AG04450 (cell line): ENCODE results near the gene TIMM9. TPM values are rescaled to one million over a fixed set of nuclear protein-coding genes. Genes with fewer than 3 reads are reported as not detected.

Source experiments
- CTCF ChIA-PET: fragments of 300-600, 350-600 bp; formaldehyde crosslinking; extraction: SDS; loops from one replicate; lab custom pipeline; 2022; ENCODE audit warnings: antibody characterized with exemption, inconsistent platforms; lab: Charles Lee
- POLR2A ChIA-PET: fragments of 350-600 bp; formaldehyde crosslinking; extraction: SDS; loops from one replicate; lab custom pipeline; 2021; ENCODE audit warnings: antibody characterized with exemption, inconsistent platforms; lab: Yijun Ruan, JAX
- DNase-seq: peaks from one replicate; pipeline ENCODE4 v3.0.0-alpha.2; 2011; ENCODE audit warnings: low read depth, low spot score
- H3K27ac ChIP-seq: one replicate; pipeline ENCODE4 v1.5.1; 2012; ENCODE audit warnings: low read depth, low read length, control low read depth
- H3K27me3 ChIP-seq: one replicate; pipeline ENCODE4 v1.6.0; 2012; ENCODE audit warnings: low read length; ENCODE audit not compliant: control insufficient read depth, insufficient read depth
- H3K4me3 ChIP-seq: 2 replicates; pipeline ENCODE4 v1.5.1; 2011; ENCODE audit warnings: mild to moderate bottlenecking, low read depth, low read length, control low read depth
- H3K9me3 ChIP-seq: 2 replicates; pipeline ENCODE4 v1.5.1; 2012; ENCODE audit warnings: low read length; ENCODE audit not compliant: control insufficient read depth, insufficient read depth
- CTCF ChIP-seq: IDR thresholded peaks from 2 replicates; pipeline ENCODE4 v1.5.1; 2011; ENCODE audit warnings: low read depth, low read length, control low read depth, inconsistent platforms
- polyA plus RNA-seq: library from polyadenylated mRNA; depleted of rRNA; stranded (reverse); fragments of >200 nt; gene quantifications from 2 replicates; pipeline ENCODE4 v1.2.3, GENCODE V29; 2011

Gene TIMM9
- polyA plus RNA-seq, 1 experiment: 26.8 TPM

GRCh38 chr14:58455593-58456265 lies 28.4 kb upstream of the TIMM9 start:
- no peak overlapping the region for H3K27ac ChIP-seq
- no peaks in the 10 kb centered on the region for H3K9me3 ChIP-seq
- H3K27me3 ChIP-seq: no peaks in the 10 kb centered on the region
- H3K4me3 ChIP-seq: no peak overlapping the region
- no peak for TF ChIP-seq CTCF
- CTCF ChIA-PET: no interaction called here
- no peak for DNase-seq
- POLR2A ChIA-PET: no interaction called here

- no peak overlapping the region for H3K4me3 ChIP-seq
- ChIA-PET POLR2A (no interaction called here), CTCF (no interaction called here)
- no peaks in the 10 kb centered on the region for H3K9me3 ChIP-seq
- TF ChIP-seq CTCF: no peak
- DNase-seq: no peak
- H3K27me3 ChIP-seq: no peaks in the 10 kb centered on the region
- no peak overlapping the region for H3K27ac ChIP-seq
Measured at GRCh38 chr14:58444627-58445026, 17.3 kb upstream of the TIMM9 start.

GRCh38 chr14:58439476-58439875 lies 12.1 kb upstream of the TIMM9 start:
- CTCF ChIA-PET: no interaction called here
- POLR2A ChIA-PET: no interaction called here
- H3K9me3 ChIP-seq: no peaks in the 10 kb centered on the region

GRCh38 chr14:58430156-58430555 lies 2.8 kb upstream of the TIMM9 start:
- no peak for DNase-seq
- no peaks in the 10 kb centered on the region for H3K27me3 ChIP-seq
- ChIA-PET POLR2A (no interaction called here), CTCF (interaction anchor here (0.7 kb wide), 2 partner anchors 62 to 1146 kb away, joined by 4 to 6 read pairs; partner anchors contain the start of gene CCDC175)
- H3K9me3 ChIP-seq: no peaks in the 10 kb centered on the region; the same call in 1 of the 2 replicates
- H3K27ac ChIP-seq: no peak overlapping the region
- no peak overlapping the region for H3K4me3 ChIP-seq
- TF ChIP-seq CTCF: no peak

More at GRCh38 chr14:58439476-58439875, 12.1 kb upstream of the TIMM9 start:
- no peaks in the 10 kb centered on the region for H3K27me3 ChIP-seq
- H3K27ac ChIP-seq: no peak overlapping the region
- DNase-seq: no peak
- no peak overlapping the region for H3K4me3 ChIP-seq
- no peak for TF ChIP-seq CTCF

GRCh38 chr14:58428118-58428683 lies 870 bp upstream of the TIMM9 start:
- Histone ChIP-seq H3K27ac (peak overlapping the region; percentile 76), H3K4me3 (peak overlapping the region; percentile 89), H3K9me3 (no peaks in the 10 kb centered on the region; the same call in 1 of the 2 replicates), H3K27me3 (no peaks in the 10 kb centered on the region)
- ChIA-PET CTCF (interaction anchor here (0.9 kb wide), 1 partner anchor 73 kb away, joined by 3 read pairs; no protein-coding TSS in a partner anchor), POLR2A (interaction anchor here (1.2 kb wide), 2 partner anchors 130 to 1056 kb away, joined by 3 to 8 read pairs; partner anchors contain the start of genes ARID4A, JKAMP and L3HYPDH)
- no peak for DNase-seq
- no peak for TF ChIP-seq CTCF
